HepG2 (cell line): ENCODE results near the gene GMFB. TPM values are rescaled to one million over a fixed set of nuclear protein-coding genes. Genes with fewer than 3 reads are reported as not detected.

Source experiments
- ATAC-seq: fragments of 200-7000 bp; cut with Tn5 transposase; 3 replicates; pipeline ENCODE4 v1.9.1; 2020; ENCODE audit warnings: mild to moderate bottlenecking, moderate library complexity
- BruUV-seq: library from RNA; stranded (reverse); fragments of 400-500 nt; replicated peaks from 2 replicates; lab custom pipeline; 2021; lab: Mats Ljungman, UMichigan
- CTCF ChIA-PET: fragments of 300-600 bp; formaldehyde crosslinking; extraction: SDS; loops from one replicate; lab custom pipeline; 2021; ENCODE audit warnings: low total read pairs, inconsistent platforms, low intra/inter-chr PET ratio; lab: Yijun Ruan, JAX
- POLR2A ChIA-PET: fragments of 350-600 bp; sonication (Branson Sonifier 250); formaldehyde crosslinking; loops from one replicate; lab custom pipeline; 2020; ENCODE audit warnings: antibody characterized with exemption, inconsistent platforms; lab: Yijun Ruan, JAX
- DNase-seq: peaks from one replicate; pipeline ENCODE4 v3.0.0-alpha.2; 2015; ENCODE audit warnings: low spot score
- FAIRE-seq: peaks from 3 replicates; lab custom pipeline; 2011; peaks lifted over from hg19 to GRCh38; lab: Jason Lieb, UNC
- H2AFZ ChIP-seq: one replicate; pipeline ENCODE4 v1.6.1; 2011; ENCODE audit warnings: low read length, inconsistent platforms
- H3K27ac ChIP-seq: fragments of 300-600 bp; 3 replicates; pipeline ENCODE4 v1.8.0; 2011; ENCODE audit warnings: mixed run types, mild to moderate bottlenecking, mixed read lengths, low read length, inconsistent platforms; ENCODE audit not compliant: insufficient read depth; ENCODE audit errors: extremely low read length
- H3K27me3 ChIP-seq, 2 experiments: fragments of 200-600 bp in 1 of 2; 2 replicates in 1 of 2; 3 replicates in 1 of 2; pipeline versions ENCODE4 v1.6.0 to v1.8.0; 2011; ENCODE audit warnings: low read length in 2 of 2, mild to moderate bottlenecking in 2 of 2, moderate library complexity in 2 of 2, inconsistent platforms in 1 of 2; ENCODE audit not compliant: insufficient read depth in 2 of 2, control insufficient read depth in 1 of 2
- H3K36me3 ChIP-seq, 2 experiments: fragments of 200-600 bp in 1 of 2; replicated peaks in 1 of 2; 2 replicates in 1 of 2; 3 replicates in 1 of 2; pipeline versions ENCODE4 v1.5.1 to v1.8.0; 2011; ENCODE audit warnings: low read length in 2 of 2, inconsistent platforms in 1 of 2; ENCODE audit not compliant: insufficient read depth in 2 of 2, control insufficient read depth in 1 of 2
- H3K4me1 ChIP-seq: 2 replicates; pipeline ENCODE4 v1.5.1; 2012; ENCODE audit warnings: low read length, inconsistent platforms; ENCODE audit not compliant: insufficient read depth
- H3K4me2 ChIP-seq: 2 replicates; pipeline ENCODE4 v1.6.0; 2011; ENCODE audit warnings: low read depth, low read length, inconsistent platforms
- H3K4me3 ChIP-seq, 3 experiments: fragments of 200-600 bp in 1 of 3; sonication (generic), shearing (Covaris generic) in 1 of 3; replicated peaks in 1 of 3; 2 replicates each; pipeline ENCODE4 v1.5.1; 2011 to 2016; ENCODE audit warnings: low read length in 3 of 3, inconsistent platforms in 2 of 3, low read depth in 2 of 3, mild to moderate bottlenecking in 2 of 3, control low read depth in 1 of 3, mixed read lengths in 1 of 3; ENCODE audit not compliant: insufficient read depth in 1 of 3
- H3K79me2 ChIP-seq: one replicate; pipeline ENCODE4 v1.6.1; 2011; ENCODE audit warnings: low read length, inconsistent platforms; ENCODE audit not compliant: insufficient read depth
- H3K9ac ChIP-seq: 2 replicates; pipeline ENCODE4 v1.6.0; 2011; ENCODE audit warnings: mild to moderate bottlenecking, low read depth, low read length, inconsistent platforms; ENCODE audit not compliant: insufficient read depth
- H3K9me3 ChIP-seq: 2 replicates; pipeline ENCODE4 v1.5.1; 2012; ENCODE audit warnings: mild to moderate bottlenecking, low read length
- H4K20me1 ChIP-seq: 2 replicates; pipeline ENCODE4 v1.6.0; 2011; ENCODE audit warnings: inconsistent platforms, mild to moderate bottlenecking, low read length, moderate library complexity; ENCODE audit not compliant: insufficient read depth
- AKAP8 ChIP-seq: sonication (generic); formaldehyde crosslinking; IDR thresholded peaks from 2 replicates; pipeline ENCODE4 v1.5.1; 2020; ENCODE audit warnings: mild to moderate bottlenecking, missing genetic modification reagents
- BHLHE40 ChIP-seq: IDR thresholded peaks from 2 replicates; pipeline ENCODE4 v1.6.1; 2011; ENCODE audit warnings: low read length, improper control_type of control experiment
- HOXA7 ChIP-seq: sonication (generic); formaldehyde crosslinking; IDR thresholded peaks from 2 replicates; pipeline ENCODE4 v1.8.1; 2022; ENCODE audit warnings: mild to moderate bottlenecking, missing genetic modification reagents, moderate library complexity
- ZBED4 ChIP-seq: sonication (generic); formaldehyde crosslinking; IDR thresholded peaks from 2 replicates; pipeline ENCODE4 v1.4.0; 2020; ENCODE audit warnings: missing genetic modification reagents, borderline replicate concordance
- ZNF232 ChIP-seq: sonication (generic); formaldehyde crosslinking; IDR thresholded peaks from 2 replicates; pipeline ENCODE4 v1.4.0; 2020; ENCODE audit warnings: missing genetic modification reagents, borderline replicate concordance
- WGBS: methylation state at CpG from one replicate; pipeline ENCODE4 v1.1.6; 2017; ENCODE audit warnings: low lambda C conversion rate; 5-methylcytosine and 5-hydroxymethylcytosine counted together
- in situ Hi-C: cut with HindIII; loops from 2 replicates; pipeline ENCODE4 v1.10.0; 2017; ENCODE audit warnings: low pct_unique_long_range_greater_than_20kb; ENCODE audit not compliant: extremely low pct_ligation_motif_present
- intact Hi-C: fragments of 100-400 bp; cut with micrococcal nuclease; formaldehyde crosslinking; loops from one replicate; pipeline ENCODE4 v1.10.0; 2022; ENCODE audit not compliant: unreplicated experiment
- polyA plus RNA-seq, 8 experiments: library from polyadenylated mRNA; depleted of rRNA in 3 of 8; stranded (reverse) in 7 of 8; unstranded in 1 of 8; fragments of >200 nt; fragmentation: Illumina TruSeq in 4 of 8; extraction: Trizol in 4 of 8; gene quantifications; 2 replicates each; pipeline versions ENCODE4 v1.2.1 to v1.2.3, GENCODE V29; 2011 to 2016; ENCODE audit warnings: low read depth in 4 of 8, missing spikeins in 1 of 8, mixed read lengths in 1 of 8; ENCODE audit not compliant: insufficient read depth in 1 of 8
- total RNA-seq, 5 experiments: library from RNA; depleted of rRNA; stranded (reverse); fragments of >200 nt; fragmentation: Illumina TruSeq; extraction: Trizol; gene quantifications; 2 replicates each; pipeline ENCODE4 v1.2.3, GENCODE V29; 2016; ENCODE audit warnings: low read depth in 1 of 5

Gene GMFB
- total and polyA plus RNA-seq, 2 of the 13 experiments (the other 11 are each of a cell fraction or from before 2014, with no cell fraction given): 17.3 to 68.2 TPM

GRCh38 chr14:54428527-54428926, 60.3 kb downstream of the GMFB start:
- FAIRE-seq: no peak
- 94% methylated on average over 2 of the region's 2 CpGs for WGBS

More at GRCh38 chr14:54428527-54428926, 60.3 kb downstream of the GMFB start:
- Histone ChIP-seq H4K20me1 (peaks cover 4% of the 10 kb centered on the region; the same call in 1 of the 2 replicates), H2AFZ (no peak overlapping the region), H3K36me3 (peaks cover 14 to 53% of the 10 kb centered on the region in 2 experiments), H3K9me3 (no peaks in the 10 kb centered on the region), H3K9ac (no peak overlapping the region), H3K27me3 (no peaks in the 10 kb centered on the region), H3K27ac (no peak overlapping the region), H3K4me3 (no peak overlapping the region), H3K79me2 (peaks cover 40% of the 10 kb centered on the region), H3K4me2 (no peak overlapping the region), H3K4me1 (peaks cover 47% of the 10 kb centered on the region)
- in situ Hi-C loops (no loop called here), intact Hi-C loops (no loop called here)
- DNase-seq (no peak), ATAC-seq (no peak)
- POLR2A ChIA-PET: no interaction called here
- CTCF ChIA-PET: no interaction called here
- BruUV-seq: no TSS peak
- TF ChIP-seq ZNF232: no peak
- TF ChIP-seq ZBED4 (CRISPR knock-in tag): no peak
- TF ChIP-seq BHLHE40: no peak
- TF ChIP-seq AKAP8 (CRISPR knock-in tag): no peak
- TF ChIP-seq HOXA7 (CRISPR knock-in tag): no peak
